A673 (cell line): ENCODE results near the gene TUBB4A.

Experiments
- EZH2 ChIP-seq: fragments of 200-600 bp; sonication (generic); IDR thresholded peaks from 2 replicates; pipeline ENCODE4 v1.6.1; 2017; ENCODE audit warnings: borderline replicate concordance, low read depth, mild to moderate bottlenecking, mixed read lengths, antibody characterized with exemption, low read length; ENCODE audit not compliant: poor library complexity, severe bottlenecking
- TF ChIP-seq, protein P1 (sequence below): fragments of 300-800, 200-600 bp; sonication (generic); conservative IDR thresholded peaks from 2 replicates; pipeline ENCODE4 v1.5.1; 2017; ENCODE audit warnings: low read depth, mild to moderate bottlenecking, antibody characterized with exemption, low read length, moderate library complexity, mixed read lengths

DNA sequence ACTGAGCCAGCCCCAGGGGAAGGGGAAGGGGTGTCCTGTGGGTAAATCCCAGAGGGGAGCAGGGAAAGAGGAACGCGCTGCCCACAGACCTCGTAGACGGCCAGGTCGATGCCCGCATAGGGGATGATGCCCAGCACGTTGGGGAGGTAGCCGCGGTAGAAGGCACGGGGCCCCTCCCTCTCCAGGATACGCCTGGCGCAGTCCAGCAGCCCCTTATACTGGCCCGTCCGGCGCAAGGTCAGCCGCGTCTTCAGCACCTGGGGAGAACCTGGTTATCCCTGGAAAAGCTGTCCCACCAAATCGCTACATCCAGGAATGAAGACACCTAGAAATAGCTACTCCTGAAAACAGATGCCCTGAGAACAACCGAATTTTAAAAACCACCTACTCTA, 49.9 kb downstream of the TUBB4A start:
- TF ChIP-seq, protein P1, sequence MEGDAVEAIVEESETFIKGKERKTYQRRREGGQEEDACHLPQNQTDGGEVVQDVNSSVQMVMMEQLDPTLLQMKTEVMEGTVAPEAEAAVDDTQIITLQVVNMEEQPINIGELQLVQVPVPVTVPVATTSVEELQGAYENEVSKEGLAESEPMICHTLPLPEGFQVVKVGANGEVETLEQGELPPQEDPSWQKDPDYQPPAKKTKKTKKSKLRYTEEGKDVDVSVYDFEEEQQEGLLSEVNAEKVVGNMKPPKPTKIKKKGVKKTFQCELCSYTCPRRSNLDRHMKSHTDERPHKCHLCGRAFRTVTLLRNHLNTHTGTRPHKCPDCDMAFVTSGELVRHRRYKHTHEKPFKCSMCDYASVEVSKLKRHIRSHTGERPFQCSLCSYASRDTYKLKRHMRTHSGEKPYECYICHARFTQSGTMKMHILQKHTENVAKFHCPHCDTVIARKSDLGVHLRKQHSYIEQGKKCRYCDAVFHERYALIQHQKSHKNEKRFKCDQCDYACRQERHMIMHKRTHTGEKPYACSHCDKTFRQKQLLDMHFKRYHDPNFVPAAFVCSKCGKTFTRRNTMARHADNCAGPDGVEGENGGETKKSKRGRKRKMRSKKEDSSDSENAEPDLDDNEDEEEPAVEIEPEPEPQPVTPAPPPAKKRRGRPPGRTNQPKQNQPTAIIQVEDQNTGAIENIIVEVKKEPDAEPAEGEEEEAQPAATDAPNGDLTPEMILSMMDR = no peak
- no peak for TF ChIP-seq EZH2
